Measurements from ENCODE around the gene LDLRAD4.

DNA sequence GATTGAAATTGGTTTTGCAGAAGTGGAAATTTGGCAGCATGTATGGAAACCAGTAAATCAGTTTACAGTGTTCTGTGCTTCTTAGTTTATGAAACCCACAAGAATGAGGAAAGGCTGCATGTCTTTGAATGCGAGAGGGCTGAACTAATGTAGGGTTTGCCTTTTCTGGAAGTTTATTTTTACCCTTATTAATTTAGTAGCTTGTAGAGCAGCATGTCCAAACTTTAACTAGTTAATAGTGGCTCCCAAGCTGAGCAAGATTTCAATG is 50.4 kb downstream of the LDLRAD4 start:
- no peak for TF ChIP-seq POLR2A (IDR thresholded peaks at IDR 0.05)
- TF ChIP-seq, protein P1, sequence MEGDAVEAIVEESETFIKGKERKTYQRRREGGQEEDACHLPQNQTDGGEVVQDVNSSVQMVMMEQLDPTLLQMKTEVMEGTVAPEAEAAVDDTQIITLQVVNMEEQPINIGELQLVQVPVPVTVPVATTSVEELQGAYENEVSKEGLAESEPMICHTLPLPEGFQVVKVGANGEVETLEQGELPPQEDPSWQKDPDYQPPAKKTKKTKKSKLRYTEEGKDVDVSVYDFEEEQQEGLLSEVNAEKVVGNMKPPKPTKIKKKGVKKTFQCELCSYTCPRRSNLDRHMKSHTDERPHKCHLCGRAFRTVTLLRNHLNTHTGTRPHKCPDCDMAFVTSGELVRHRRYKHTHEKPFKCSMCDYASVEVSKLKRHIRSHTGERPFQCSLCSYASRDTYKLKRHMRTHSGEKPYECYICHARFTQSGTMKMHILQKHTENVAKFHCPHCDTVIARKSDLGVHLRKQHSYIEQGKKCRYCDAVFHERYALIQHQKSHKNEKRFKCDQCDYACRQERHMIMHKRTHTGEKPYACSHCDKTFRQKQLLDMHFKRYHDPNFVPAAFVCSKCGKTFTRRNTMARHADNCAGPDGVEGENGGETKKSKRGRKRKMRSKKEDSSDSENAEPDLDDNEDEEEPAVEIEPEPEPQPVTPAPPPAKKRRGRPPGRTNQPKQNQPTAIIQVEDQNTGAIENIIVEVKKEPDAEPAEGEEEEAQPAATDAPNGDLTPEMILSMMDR (IDR thresholded peaks at IDR 0.05), result no peak

All from lower leg skin (tissue), 3 donors.